Subcutaneous adipose tissue (tissue), 4 donors: Measurements from ENCODE around the gene DNPH1. TPM values are rescaled to one million over a fixed set of nuclear protein-coding genes. Genes with fewer than 3 reads are reported as not detected.

ENCODE experiments used
- CTCF ChIP-seq: fragments of 450-650 bp; IDR thresholded peaks from one replicate; pipeline ENCODE4 v1.5.1; 2016; ENCODE audit warnings: low read depth, mild to moderate bottlenecking, control low read depth, antibody characterized with exemption, moderate library complexity
- total RNA-seq, 4 donors: library from RNA; depleted of rRNA; stranded (reverse); fragments of >200 nt; gene quantifications; one replicate each; pipeline ENCODE4 v1.1.0, GENCODE V29; 2016

DNPH1 gene
- total RNA-seq, 4 donors from 2014 or later, result 29.8 to 72.9 (median 50.8) TPM

GRCh38 chr6:43184268-43184985 lies 44.9 kb downstream of the DNPH1 start:
- no peak for TF ChIP-seq CTCF

GRCh38 chr6:43183441-43183840 lies 45.8 kb downstream of the DNPH1 start:
- no peak for TF ChIP-seq CTCF

GRCh38 chr6:43181942-43182860 lies 47.1 kb downstream of the DNPH1 start, which contains the start of gene CUL9:
TSS of gene CUL9 (plus strand) at chr6:43182196. CDS start at chr6:43184311, 2,115 bp downstream.
- TF ChIP-seq CTCF, result no peak

GRCh38 chr6:43181621-43181941 lies 47.7 kb downstream of the DNPH1 start:
- no peak for TF ChIP-seq CTCF

- TF ChIP-seq CTCF, result no peak
These were observed 48.3 kb downstream of the DNPH1 start for GRCh38 chr6:43180985-43181384.

GRCh38 chr6:43180058-43180457 lies 49.2 kb downstream of the DNPH1 start:
- TF ChIP-seq CTCF, result no peak
